GM19035 (cell line): ENCODE data around the gene LEFTY1.

Experiments used
- ATAC-seq: cut with Tn5 transposase; IDR thresholded peaks from one replicate; pipeline ENCODE4 v1.9.1; 2021; ENCODE audit not compliant: unreplicated experiment

The LEFTY1 gene

GRCh38 chr1:225874431-225874830 lies 14.5 kb downstream of the LEFTY1 start:
- ATAC-seq, result no peak

- no peak for ATAC-seq
These were observed 15.6 kb downstream of the LEFTY1 start for GRCh38 chr1:225873281-225873850.

GRCh38 chr1:225872075-225872430 lies 16.9 kb downstream of the LEFTY1 start:
- no peak for ATAC-seq

- no peak for ATAC-seq
These were observed 17.4 kb downstream of the LEFTY1 start for GRCh38 chr1:225871359-225872074.

- no peak for ATAC-seq
These were observed 18.0 kb downstream of the LEFTY1 start for GRCh38 chr1:225870911-225871310.

- no peak for ATAC-seq
These were observed 20.2 kb downstream of the LEFTY1 start for GRCh38 chr1:225868631-225869330.

- no peak for ATAC-seq
These were observed 22.0 kb downstream of the LEFTY1 start for GRCh38 chr1:225866981-225867380.

- no peak for ATAC-seq
These were observed 22.7 kb downstream of the LEFTY1 start for GRCh38 chr1:225866061-225866837.

- ATAC-seq, result no peak
These were observed 23.4 kb downstream of the LEFTY1 start for GRCh38 chr1:225865514-225865913.

- ATAC-seq, result no peak
These were observed 25.8 kb downstream of the LEFTY1 start for GRCh38 chr1:225863167-225863566.

GRCh38 chr1:225862581-225862950 lies 26.4 kb downstream of the LEFTY1 start:
- no peak for ATAC-seq

GRCh38 chr1:225861834-225862580 lies 26.9 kb downstream of the LEFTY1 start:
- no peak for ATAC-seq

GRCh38 chr1:225860876-225861441 lies 28.0 kb downstream of the LEFTY1 start:
- no peak for ATAC-seq

- no peak for ATAC-seq
These were observed 28.8 kb downstream of the LEFTY1 start for GRCh38 chr1:225860107-225860506.

GRCh38 chr1:225859151-225859550 lies 29.8 kb downstream of the LEFTY1 start:
- no peak for ATAC-seq

- no peak for ATAC-seq
These were observed 31.7 kb downstream of the LEFTY1 start for GRCh38 chr1:225857256-225857655.

GRCh38 chr1:225855503-225856300 lies 33.2 kb downstream of the LEFTY1 start:
- no peak for ATAC-seq

GRCh38 chr1:225853441-225853840 lies 35.5 kb downstream of the LEFTY1 start:
- ATAC-seq, result no peak

GRCh38 chr1:225852413-225853124 lies 36.4 kb downstream of the LEFTY1 start:
- no peak for ATAC-seq
